ENCODE data around the gene HMCN1.
"Not testable (repeated sequence)": the region's sequence is repeated elsewhere in the genome, so short reads cannot be mapped to it uniquely, and the experiment has no call there.

Gene HMCN1

DNA sequence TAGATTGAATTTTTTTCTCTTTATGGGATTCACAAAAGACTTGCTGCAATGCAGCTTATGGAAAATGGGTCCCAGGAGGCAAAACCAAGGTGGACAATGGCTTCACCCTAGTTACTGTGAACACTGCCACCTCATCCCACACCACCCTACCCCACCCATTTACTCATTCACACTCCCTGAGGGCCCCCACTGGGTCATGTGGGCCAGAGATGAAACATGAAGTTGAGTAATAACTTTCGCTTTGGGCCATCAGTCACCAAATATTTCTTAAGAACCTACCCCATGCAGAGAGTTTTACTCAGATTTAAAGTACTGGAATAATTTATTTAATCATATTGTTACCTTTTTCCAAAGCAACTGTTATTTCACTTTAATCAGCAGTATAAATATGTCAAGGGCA lies 449.0 kb downstream of the HMCN1 start:
- POLR2A ChIA-PET (ENCODE audit: low non-redundant PET), result no interaction called here
- CTCF ChIA-PET, result no interaction called here
- no peak overlapping the region; the same call in 1 of the 2 replicates for H3K27ac ChIP-seq
- peak; percentile 78 for DNase-seq (ENCODE audit: low spot score)
- TF ChIP-seq, protein P1, sequence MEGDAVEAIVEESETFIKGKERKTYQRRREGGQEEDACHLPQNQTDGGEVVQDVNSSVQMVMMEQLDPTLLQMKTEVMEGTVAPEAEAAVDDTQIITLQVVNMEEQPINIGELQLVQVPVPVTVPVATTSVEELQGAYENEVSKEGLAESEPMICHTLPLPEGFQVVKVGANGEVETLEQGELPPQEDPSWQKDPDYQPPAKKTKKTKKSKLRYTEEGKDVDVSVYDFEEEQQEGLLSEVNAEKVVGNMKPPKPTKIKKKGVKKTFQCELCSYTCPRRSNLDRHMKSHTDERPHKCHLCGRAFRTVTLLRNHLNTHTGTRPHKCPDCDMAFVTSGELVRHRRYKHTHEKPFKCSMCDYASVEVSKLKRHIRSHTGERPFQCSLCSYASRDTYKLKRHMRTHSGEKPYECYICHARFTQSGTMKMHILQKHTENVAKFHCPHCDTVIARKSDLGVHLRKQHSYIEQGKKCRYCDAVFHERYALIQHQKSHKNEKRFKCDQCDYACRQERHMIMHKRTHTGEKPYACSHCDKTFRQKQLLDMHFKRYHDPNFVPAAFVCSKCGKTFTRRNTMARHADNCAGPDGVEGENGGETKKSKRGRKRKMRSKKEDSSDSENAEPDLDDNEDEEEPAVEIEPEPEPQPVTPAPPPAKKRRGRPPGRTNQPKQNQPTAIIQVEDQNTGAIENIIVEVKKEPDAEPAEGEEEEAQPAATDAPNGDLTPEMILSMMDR (conservative IDR thresholded peaks at IDR 0.05; ENCODE audit: low read depth), result no peak

DNA sequence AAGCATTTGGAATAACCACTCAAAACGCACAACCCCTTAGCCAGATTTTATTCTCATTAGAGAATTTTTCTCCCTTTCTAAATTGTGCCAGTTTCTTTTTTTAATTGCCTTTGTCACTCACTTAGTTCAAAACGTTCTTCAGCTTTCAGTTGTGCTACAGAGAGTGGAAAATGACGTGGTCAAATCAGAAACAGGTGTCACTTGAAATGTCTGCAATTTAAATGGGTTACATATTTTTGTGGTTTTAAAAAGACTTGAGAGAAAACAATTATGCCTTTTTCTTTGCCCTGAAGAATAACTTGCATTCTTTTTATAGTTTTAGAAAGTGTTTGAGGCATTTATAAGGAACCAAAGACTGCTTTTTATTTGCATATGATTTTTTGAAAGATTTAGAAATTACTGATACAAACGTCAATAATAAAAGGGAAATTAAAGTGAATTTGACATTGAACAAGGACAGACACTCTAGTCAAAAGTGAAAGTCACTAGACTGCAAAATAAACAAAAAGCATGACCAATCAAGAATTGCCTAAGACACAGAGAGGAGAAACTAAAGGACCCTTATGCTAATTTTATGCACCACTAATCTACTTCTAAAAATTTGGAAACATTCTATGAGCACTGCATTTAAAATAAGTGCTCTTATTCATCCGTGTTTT lies 449.9 kb downstream of the HMCN1 start:
- CTCF ChIA-PET, result no interaction called here
- TF ChIP-seq, protein P1 (conservative IDR thresholded peaks at IDR 0.05; ENCODE audit: low read depth), result no peak
- peak overlapping the region; percentile 54 for H3K27ac ChIP-seq
- POLR2A ChIA-PET (ENCODE audit: low non-redundant PET), result no interaction called here
- no peak for DNase-seq (ENCODE audit: low spot score)

DNA sequence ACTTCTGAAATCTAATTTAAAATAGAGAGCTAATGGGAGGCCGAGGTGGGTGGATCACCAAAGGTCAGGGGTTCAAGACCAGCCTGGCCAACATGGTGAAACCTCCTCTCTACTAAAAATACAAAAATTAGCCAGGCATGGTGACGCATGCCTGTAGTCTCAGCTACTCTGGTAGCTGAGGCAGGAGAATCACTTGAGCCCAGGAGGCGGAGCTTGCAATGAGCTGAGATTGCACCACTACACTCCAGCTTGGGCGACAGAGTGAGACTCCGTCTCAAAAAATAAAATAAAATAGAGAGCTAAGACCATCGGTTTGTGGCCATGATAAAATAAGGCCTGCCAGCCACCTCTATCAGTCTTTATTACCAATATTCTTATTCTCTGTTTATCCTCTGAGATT lies 452.1 kb downstream of the HMCN1 start:
- CTCF ChIA-PET, result interaction anchor here (0.7 kb wide), 1 partner anchor 20 kb away, joined by 4 read pairs; no protein-coding TSS in a partner anchor
- not testable (repeated sequence) for H3K27ac ChIP-seq; DNase-seq (ENCODE audit: low spot score)

DNA sequence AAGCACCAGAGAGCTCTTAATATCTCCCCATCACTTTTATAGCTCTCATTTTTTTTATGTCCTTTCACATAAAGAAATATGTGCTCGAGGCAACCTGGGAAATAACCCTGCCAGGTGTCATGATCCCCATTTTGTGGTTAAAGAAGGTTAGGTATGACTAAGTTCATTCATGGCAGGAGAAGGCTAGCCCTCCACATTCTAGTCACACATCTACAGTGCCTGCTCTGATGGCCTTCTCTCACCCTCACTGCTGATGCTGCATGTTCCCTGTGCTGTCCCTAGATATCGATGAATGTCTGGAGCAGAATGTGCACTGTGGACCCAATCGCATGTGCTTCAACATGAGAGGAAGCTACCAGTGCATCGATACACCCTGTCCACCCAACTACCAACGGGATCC lies 453.4 kb downstream of the HMCN1 start:
- ChIA-PET POLR2A (ENCODE audit: low non-redundant PET) (no interaction called here), CTCF (interaction anchor here (0.6 kb wide), 1 partner anchor 1096 kb away, joined by 3 read pairs; no protein-coding TSS in a partner anchor)
- TF ChIP-seq, protein P1 (conservative IDR thresholded peaks at IDR 0.05; ENCODE audit: low read depth), result no peak
- peak; percentile 61 for DNase-seq (ENCODE audit: low spot score)
- H3K27ac ChIP-seq, result peak overlapping the region; percentile 81

More for the DNA sequence above, 452.1 kb downstream of the HMCN1 start:
- POLR2A ChIA-PET (ENCODE audit: low non-redundant PET), result not testable (repeated sequence)

DNA sequence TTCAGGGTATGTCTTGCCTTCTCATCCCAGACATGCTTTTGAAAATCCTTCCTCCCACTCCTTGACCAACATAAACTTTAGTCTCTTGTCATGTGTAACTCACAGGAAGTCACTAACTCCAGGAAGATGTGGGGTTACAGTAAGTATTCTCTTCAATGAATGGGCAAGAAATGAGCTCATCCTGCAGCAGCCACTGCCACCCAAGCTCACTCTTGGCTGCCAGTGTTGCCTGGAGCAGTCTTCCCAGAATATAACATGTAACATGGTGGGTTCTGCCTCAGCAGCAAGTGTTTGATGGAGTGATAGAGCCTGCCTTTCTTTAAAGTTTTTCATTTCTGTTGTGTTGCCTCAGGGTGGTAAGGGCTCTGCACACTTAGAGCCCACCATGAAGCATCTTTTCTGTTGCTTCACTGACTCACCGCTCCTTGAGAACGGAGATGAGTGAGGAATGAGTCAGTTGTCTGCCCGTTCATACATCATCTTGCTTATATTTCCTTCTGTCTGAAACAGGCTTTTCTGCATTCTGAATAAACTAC lies 453.9 kb downstream of the HMCN1 start:
- POLR2A ChIA-PET (ENCODE audit: low non-redundant PET), result no interaction called here
- peak; percentile 82 for DNase-seq (ENCODE audit: low spot score)
- TF ChIP-seq, protein P1 (conservative IDR thresholded peaks at IDR 0.05; ENCODE audit: low read depth), result no peak
- CTCF ChIA-PET, result interaction anchor here (0.6 kb wide), 2 partner anchors 18 to 1095 kb away, joined by 3 read pairs; no protein-coding TSS in a partner anchor
- H3K27ac ChIP-seq, result peak overlapping the region; percentile 81

DNA sequence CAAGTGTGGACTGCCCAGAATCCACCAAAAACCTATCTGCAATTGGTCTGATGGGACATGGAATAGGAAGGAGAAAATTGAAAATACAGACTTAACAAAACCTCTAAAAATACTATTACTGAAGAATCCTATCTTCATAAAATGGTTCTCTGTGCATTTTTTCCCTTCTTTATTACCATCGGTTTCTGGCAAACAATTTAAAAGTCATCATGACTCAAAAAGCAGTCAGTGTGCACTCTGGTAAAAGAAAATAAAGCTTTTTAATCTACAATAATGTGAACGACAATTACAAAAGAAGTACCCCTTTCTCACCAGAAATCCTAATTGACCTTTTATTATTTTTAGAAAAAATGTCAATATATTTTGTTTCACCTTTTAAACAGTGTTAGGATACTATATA lies 454.5 kb downstream of the HMCN1 start:
- H3K27ac ChIP-seq, result no peak overlapping the region
- DNase-seq (ENCODE audit: low spot score), result no peak
- TF ChIP-seq, protein P1 (conservative IDR thresholded peaks at IDR 0.05; ENCODE audit: low read depth), result no peak
- CTCF ChIA-PET, result no interaction called here
- POLR2A ChIA-PET (ENCODE audit: low non-redundant PET), result no interaction called here

DNA sequence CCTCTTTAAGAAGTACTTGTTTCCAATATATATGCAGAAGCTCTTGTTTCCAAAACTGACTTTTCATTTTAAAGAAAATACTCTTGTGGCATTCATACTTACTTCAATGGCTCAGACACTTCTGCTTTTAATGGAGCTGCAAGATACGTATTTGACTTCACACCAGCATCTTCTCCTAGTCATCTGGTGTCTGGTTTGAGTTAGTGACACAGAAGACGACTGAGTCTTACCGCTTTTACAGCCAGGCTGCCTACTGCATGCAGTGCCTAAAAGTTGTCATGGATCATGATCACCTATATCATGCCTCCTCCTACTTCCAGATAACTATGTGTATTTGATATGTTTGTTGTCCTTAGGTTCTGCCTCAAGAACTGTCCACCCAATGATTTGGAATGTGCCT lies 455.0 kb downstream of the HMCN1 start:
- ChIA-PET CTCF (no interaction called here), POLR2A (ENCODE audit: low non-redundant PET) (no interaction called here)
- no peak overlapping the region for H3K27ac ChIP-seq
- TF ChIP-seq, protein P1 (conservative IDR thresholded peaks at IDR 0.05; ENCODE audit: low read depth), result no peak
- DNase-seq (ENCODE audit: low spot score), result no peak

Data from RWPE1 (cell line).